Stimulated activated effector memory CD8-positive, alpha-beta T cell treated with anti-CD3 and anti-CD28 coated beads, Interleukin-12 subunit alpha, Interleukin-12 subunit beta, amount 100 ng/mL, for 72 hours (primary cell): ENCODE results near the gene SEC11A.
"Not testable (repeated sequence)": the region's sequence is repeated elsewhere in the genome, so short reads cannot be mapped to it uniquely, and the experiment has no call there.

Experiments
- ATAC-seq: fragments of 150-1000 bp; cut with Tn5 transposase; 2 replicates; pipeline ENCODE4 v1.10.0; 2021
- DNase-seq, 2 donors: peaks; one replicate each; pipeline ENCODE4 v3.0.0; 2021 to 2022; ENCODE audit warnings: low spot score in 2 of 2
- H3K27ac Mint-ChIP-seq: one replicate; pipeline ENCODE4 v1.8.0; 2022; ENCODE audit warnings: mild to moderate bottlenecking, mixed read lengths
- H3K36me3 Mint-ChIP-seq: one replicate; pipeline ENCODE4 v1.8.0; 2022; ENCODE audit warnings: mild to moderate bottlenecking, mixed read lengths
- H3K4me1 Mint-ChIP-seq: one replicate; pipeline ENCODE4 v1.8.0; 2022; ENCODE audit warnings: mixed read lengths
- H3K4me3 Mint-ChIP-seq: one replicate; pipeline ENCODE4 v1.8.0; 2022; ENCODE audit warnings: mild to moderate bottlenecking, mixed read lengths
- H3K9me3 Mint-ChIP-seq: one replicate; pipeline ENCODE4 v1.8.0; 2022; ENCODE audit warnings: mixed read lengths

Gene SEC11A

DNA sequence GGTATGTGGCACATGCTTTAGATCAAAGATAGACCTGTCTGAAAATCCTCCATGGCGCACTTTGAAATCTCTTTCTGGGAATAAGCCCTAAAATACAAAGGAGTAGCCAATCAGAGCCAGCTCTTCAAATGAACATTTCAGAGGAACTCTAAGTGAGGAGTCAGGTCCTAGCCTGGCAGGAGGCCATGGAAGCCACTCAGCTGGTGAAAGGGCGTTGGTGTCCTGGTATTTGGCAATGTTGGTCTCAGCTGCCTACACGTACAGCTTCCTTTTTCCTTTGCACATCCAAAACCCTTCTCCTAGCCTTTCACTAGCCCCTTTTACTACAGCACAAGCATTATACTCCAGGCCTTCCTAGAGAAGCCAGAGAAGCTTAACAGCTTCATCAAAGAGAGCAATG is 67.4 kb downstream of the SEC11A start:
- Mint-ChIP-seq H3K4me3 (no peak overlapping the region), H3K4me1 (peaks cover 46% of the 10 kb centered on the region), H3K9me3 (no peaks in the 10 kb centered on the region), H3K36me3 (peaks cover 100% of the 10 kb centered on the region), H3K27ac (peak overlapping the region; percentile 78)
- no peak for DNase-seq
- no peak for ATAC-seq

DNA sequence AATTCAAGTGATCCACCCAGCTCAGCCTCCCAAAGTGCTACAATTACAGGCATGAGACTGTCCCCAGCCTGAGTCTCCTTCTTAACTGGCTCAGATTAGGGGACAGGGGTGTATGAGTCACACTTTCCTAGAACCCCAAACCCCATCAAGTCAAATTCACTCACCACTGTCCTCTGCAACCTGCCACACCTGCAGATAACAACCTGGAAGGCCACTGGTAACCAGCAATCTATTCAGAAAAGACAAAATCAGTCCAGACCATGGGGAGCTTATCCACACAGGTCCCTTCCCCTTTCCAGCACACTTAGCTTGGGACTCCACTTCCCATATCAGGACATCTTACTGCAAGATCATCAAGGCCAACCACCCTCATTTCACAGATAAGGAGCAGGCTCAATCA is 68.2 kb downstream of the SEC11A start:
- peaks cover 100% of the 10 kb centered on the region for H3K36me3 Mint-ChIP-seq
- H3K4me1 Mint-ChIP-seq, result peaks cover 40% of the 10 kb centered on the region
- H3K9me3 Mint-ChIP-seq, result no peaks in the 10 kb centered on the region
- DNase-seq, result no peak
- no peak overlapping the region for H3K4me3 Mint-ChIP-seq
- ATAC-seq, result peak; percentile 31
- H3K27ac Mint-ChIP-seq, result peak overlapping the region; percentile 83

DNA sequence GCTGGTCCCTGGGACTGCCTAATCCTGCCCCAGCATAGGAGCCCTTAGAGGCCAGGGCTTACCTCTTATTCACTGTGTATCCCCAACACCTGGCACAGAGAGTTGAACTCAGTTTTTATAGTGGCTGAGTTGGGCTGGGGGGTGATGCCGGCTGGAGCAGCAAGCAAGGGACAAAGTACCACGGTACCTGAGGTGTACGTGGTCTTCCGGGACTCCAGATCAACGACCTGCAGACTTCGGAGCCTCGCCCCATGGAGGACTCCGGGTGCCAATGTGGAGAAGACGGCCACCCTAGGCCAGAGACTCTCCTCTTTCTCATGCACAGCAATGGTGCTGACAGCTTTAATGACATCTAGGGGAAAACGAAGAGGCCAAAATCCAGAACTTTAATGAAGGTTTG is 69.9 kb downstream of the SEC11A start:
- ATAC-seq, result no peak
- H3K4me3 Mint-ChIP-seq, result no peak overlapping the region
- peak overlapping the region; percentile 68 for H3K27ac Mint-ChIP-seq
- peaks cover 100% of the 10 kb centered on the region for H3K36me3 Mint-ChIP-seq
- DNase-seq, result no peak
- no peaks in the 10 kb centered on the region for H3K9me3 Mint-ChIP-seq
- H3K4me1 Mint-ChIP-seq, result peaks cover 29% of the 10 kb centered on the region

DNA sequence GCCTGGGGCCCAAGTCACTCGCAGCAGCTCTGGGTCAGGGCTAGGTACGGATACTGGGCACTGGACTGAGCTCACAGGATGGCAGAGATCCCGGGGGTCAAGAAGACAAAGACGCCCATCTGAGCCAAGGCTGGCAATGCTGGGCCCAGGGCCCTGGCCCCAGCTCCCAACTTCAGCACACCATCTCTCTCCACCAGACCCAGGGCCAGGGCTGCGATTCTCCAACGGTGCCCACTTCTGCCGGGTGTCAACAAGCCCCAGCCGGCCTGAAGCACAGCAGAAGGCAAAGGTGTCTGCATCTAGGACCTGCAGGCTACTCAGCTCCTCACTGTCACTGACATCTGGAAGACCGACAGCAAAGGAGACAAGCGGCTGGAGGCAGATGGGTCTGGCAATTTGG is 70.4 kb downstream of the SEC11A start:
- DNase-seq (no peak), ATAC-seq (no peak)
- peaks cover 33% of the 10 kb centered on the region for H3K4me1 Mint-ChIP-seq
- H3K36me3 Mint-ChIP-seq, result peaks cover 100% of the 10 kb centered on the region
- peak overlapping the region; percentile 68 for H3K27ac Mint-ChIP-seq
- no peak overlapping the region for H3K4me3 Mint-ChIP-seq
- no peaks in the 10 kb centered on the region for H3K9me3 Mint-ChIP-seq

DNA sequence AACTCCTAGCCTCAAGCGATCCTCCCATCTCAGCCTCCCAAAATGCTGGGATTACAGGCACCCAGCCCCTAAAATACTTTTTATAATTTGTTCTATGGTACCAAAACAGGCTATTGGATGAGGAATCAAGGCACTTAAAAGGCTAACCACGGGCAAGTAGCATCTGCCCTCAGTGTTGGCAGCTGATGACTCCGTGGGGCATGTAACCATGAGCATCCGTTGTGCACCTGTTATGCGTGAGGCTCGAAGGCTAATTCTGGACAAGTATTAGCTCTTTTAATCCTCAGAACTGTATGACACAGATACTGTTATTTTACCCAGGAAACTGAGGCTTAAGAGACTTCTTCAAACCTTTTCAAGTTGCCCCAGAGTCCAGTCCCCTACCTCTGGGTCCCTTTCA is 72.1 kb downstream of the SEC11A start:
- Mint-ChIP-seq H3K4me1 (peaks cover 28% of the 10 kb centered on the region), H3K27ac (peak overlapping the region; percentile 23)

DNA sequence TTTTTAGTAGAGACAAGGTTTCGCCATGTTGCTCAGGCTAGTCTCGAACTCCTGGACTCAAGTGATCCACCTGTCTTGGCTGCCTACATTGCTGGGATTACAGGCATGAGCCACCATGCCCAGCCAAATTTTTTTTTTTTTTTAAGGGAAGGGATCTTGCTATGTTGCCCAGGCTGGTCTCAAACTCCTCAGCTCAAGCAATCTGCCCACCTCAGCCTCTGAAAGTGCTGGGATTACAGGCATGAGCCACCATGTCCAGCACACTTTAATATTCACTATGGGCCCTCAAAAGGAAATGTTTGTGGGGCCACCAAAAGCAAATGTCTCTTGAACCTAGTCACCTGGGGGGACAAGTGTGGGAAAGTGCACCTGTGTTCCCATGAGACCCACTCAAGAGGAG is 73.3 kb downstream of the SEC11A start:
- H3K27ac Mint-ChIP-seq, ATAC-seq, H3K9me3 Mint-ChIP-seq, H3K4me3 Mint-ChIP-seq, DNase-seq: not testable (repeated sequence)
- Mint-ChIP-seq H3K4me1 (peaks cover 24% of the 10 kb centered on the region), H3K36me3 (peaks cover 100% of the 10 kb centered on the region)

More for the DNA sequence above, 72.1 kb downstream of the SEC11A start:
- no peak overlapping the region for H3K4me3 Mint-ChIP-seq
- H3K9me3 Mint-ChIP-seq, result no peaks in the 10 kb centered on the region
- H3K36me3 Mint-ChIP-seq, result peaks cover 100% of the 10 kb centered on the region
- ATAC-seq, result no peak
- no peak for DNase-seq

DNA sequence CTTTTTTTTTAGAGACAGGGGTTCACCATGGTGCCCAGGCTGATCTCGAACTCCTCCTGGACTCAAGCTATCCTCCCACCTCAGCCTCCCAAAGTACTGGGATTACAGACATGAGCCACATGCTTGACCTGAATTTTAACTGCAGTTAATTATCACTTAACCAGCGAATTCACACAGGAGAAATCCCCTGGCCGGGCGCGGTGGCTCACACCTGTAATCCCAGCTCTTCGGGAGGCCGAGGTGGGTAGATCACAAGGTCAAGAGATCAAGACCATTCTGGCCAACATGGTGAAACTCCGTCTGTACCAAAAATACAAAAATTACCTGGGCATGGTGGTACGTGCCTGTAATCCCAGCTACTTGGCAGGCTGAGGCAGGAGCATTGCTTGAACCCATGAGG is 74.1 kb downstream of the SEC11A start:
- Mint-ChIP-seq H3K4me1 (peaks cover 22% of the 10 kb centered on the region), H3K36me3 (peaks cover 100% of the 10 kb centered on the region)
- H3K4me3 Mint-ChIP-seq, ATAC-seq, DNase-seq, H3K27ac Mint-ChIP-seq, H3K9me3 Mint-ChIP-seq: not testable (repeated sequence)

DNA sequence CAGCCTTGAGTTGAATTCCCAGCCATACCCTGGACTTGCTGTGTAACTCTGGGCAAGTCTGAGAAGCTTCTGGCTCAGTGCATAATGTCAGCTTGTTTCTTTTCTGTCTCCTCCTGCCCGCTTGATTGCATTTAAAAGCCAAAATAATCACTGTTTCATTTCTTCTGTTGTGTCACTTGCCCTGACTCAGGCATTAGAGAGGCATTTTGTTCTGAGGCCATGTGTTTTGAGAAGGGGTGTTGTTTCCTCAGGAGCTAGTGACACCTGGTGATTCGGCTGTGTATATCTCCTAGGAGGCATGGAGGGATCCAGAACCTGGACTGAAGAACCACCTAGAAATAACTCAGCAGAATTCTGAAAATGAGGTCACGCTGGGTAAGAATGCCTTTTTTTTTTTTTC is 77.8 kb downstream of the SEC11A start:
- ATAC-seq (no peak), DNase-seq (no peak)
- Mint-ChIP-seq H3K27ac (no peak overlapping the region), H3K4me1 (peaks cover 27% of the 10 kb centered on the region), H3K9me3 (no peaks in the 10 kb centered on the region), H3K4me3 (no peak overlapping the region), H3K36me3 (peaks cover 93% of the 10 kb centered on the region)

DNA sequence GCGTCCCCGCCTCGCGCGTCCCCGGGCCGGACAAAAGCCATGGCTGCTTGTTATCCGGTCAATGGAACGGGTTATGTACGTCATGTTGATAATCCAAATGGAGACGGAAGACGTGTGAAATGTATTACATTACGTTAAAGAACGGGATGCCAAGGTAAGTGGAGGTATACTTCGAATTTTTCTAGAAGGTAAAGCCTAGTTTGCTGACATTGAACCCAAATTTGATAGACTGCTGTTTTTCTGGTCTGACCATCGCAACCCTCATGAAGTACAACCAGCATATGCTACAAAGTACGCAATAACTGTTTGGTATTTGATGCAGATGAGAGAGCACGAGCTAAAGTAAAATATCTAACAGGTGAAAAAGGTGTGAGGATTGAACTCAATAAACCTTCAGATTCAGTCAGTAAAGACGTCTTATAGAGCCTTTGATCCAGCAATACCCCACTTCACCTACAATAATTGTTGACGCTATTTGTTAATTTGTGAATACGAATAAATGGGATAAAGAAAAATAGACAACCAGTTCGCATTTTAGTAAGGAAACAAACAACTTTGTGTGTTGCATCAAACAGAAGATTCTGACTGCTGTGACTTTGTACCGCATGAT is 81.6 kb downstream of the SEC11A start:
- peaks cover 37% of the 10 kb centered on the region for H3K4me1 Mint-ChIP-seq

DNA sequence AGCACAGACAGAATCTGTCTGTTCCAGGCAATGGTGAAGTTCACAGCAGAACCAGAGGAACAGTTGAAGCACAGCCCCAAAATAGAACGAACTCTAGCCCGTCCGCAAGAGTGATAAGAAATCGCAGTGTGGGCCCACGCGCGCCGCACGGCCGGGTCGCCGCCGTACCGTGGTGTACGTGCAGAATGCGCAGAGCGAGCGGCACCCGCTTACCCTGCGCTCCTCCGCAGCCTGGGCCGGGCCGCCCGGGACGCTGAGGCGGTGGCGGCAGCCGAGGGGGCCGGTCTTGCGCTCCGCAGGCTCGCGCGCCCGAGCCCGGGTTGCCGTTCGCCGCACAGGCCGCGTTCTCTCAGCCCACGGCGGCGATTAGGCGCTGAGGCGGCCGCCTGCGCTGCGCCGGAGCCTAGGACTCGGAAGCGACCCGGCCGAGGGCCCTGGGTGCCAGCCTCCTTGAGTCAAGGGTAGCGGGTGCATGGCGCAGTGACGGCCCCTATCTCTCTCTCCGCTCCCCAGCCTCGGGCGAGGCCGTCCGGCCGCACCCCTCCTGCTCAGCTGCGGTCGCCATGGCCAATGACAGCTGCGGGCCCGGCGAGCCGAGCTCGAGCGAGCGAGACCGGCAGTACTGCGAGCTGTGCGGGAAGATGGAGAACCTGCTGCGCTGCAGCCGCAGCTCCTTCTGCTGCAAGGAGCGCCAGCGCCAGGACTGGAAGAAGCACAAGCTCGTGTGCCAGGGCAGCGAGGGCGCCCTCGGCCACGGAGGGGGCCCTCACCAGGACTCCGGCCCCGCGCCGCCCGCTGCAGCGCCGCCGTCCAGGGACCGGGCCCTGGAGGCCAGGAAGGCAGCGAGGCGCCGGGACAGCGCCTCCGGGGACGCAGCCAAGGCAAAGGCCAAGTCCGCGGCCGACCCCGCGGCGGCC is 82.4 kb downstream of the SEC11A start:
- H3K4me3 Mint-ChIP-seq, result peak overlapping the region; percentile 87
- DNase-seq, result peak; percentile 63 to 84
- peak; percentile 79 for ATAC-seq
- peak overlapping the region; percentile 94 for H3K27ac Mint-ChIP-seq
- H3K4me1 Mint-ChIP-seq, result peaks cover 37% of the 10 kb centered on the region
- H3K9me3 Mint-ChIP-seq, result no peaks in the 10 kb centered on the region
- H3K36me3 Mint-ChIP-seq, result peaks cover 65% of the 10 kb centered on the region

More for the DNA sequence above, 81.6 kb downstream of the SEC11A start:
- no peak for ATAC-seq
- Mint-ChIP-seq H3K9me3 (no peaks in the 10 kb centered on the region), H3K36me3 (peaks cover 73% of the 10 kb centered on the region), H3K4me3 (peak overlapping the region; percentile 87), H3K27ac (peak overlapping the region; percentile 94)
- DNase-seq, result no peak

DNA sequence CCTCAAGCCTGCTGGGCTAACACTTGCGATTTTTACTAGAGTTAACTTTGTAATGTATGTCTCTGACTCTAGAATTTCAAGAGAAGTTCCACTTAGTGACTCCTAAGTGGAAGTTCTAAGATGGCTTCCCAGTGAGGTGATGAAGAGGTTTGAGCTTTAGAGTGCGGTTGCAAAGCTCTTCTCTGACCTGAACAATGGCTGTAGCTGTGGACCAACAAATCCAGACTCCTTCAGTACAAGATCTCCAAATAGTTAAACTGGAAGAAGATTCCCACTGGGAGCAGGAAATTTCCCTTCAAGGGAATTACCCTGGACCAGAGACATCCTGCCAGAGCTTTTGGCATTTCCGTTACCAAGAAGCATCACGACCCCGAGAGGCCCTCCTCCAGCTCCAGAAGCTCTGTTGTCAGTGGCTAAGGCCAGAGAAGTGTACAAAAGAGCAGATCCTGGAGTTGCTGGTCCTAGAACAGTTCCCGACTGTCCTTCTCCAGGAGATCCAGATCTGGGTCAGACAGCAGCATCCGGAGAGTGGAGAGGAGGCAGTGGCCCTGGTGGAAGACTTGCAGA is 84.2 kb downstream of the SEC11A start:
- Mint-ChIP-seq H3K36me3 (peaks cover 47% of the 10 kb centered on the region), H3K9me3 (no peaks in the 10 kb centered on the region), H3K27ac (peak overlapping the region; percentile 90), H3K4me1 (peaks cover 30% of the 10 kb centered on the region), H3K4me3 (peak overlapping the region; percentile 87)
- no peak for ATAC-seq
- DNase-seq, result peak in 1 of 2 donors; percentile 57

DNA sequence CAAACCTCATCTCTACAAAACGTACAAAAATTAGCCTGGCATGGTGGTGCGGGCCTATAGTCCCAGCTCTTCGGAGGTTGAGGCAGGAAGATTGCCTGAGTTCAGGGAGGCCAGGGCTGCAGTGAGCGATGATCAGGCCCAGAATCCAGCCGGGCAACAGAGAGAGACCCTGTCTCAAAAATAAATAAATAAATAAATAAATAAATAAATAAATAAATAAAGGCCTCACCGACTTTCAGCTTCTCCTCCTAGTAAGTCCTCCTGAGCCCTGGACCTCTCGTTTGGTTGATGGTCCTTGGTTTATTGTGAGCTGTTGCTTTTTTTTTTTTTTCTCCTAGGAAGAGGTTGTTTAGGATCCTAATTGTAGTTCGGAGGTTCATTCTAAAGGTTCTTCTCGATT is 86.9 kb downstream of the SEC11A start:
- H3K4me1 Mint-ChIP-seq, result peaks cover 26% of the 10 kb centered on the region
- H3K27ac Mint-ChIP-seq, result no peak overlapping the region
- DNase-seq (no peak), ATAC-seq (no peak)
- H3K4me3 Mint-ChIP-seq, result no peak overlapping the region
- H3K36me3 Mint-ChIP-seq, result peaks cover 35% of the 10 kb centered on the region
- H3K9me3 Mint-ChIP-seq, result no peaks in the 10 kb centered on the region

DNA sequence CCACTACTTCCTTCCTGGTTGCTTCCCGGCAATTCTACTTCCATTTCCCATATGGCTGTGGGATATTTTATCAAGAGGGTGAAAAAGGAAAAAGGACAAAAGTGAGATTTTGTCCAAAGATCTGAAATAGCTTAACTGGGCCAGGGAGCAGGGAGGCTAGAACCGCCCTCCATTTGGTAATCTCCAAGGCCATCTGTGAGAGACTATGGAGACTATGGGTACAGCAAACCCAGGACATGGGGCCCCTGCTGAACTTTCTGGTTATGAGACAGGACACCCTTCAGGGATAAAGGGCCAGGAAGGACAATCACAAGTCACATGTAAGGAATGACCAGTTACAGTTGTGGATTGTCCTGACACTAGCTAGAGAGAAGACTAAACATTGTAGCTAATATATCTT is 90.8 kb downstream of the SEC11A start:
- DNase-seq, result no peak
- Mint-ChIP-seq H3K4me1 (peaks cover 8% of the 10 kb centered on the region), H3K36me3 (peaks cover 45% of the 10 kb centered on the region), H3K9me3 (peaks cover 3% of the 10 kb centered on the region), H3K4me3 (no peak overlapping the region), H3K27ac (peak overlapping the region; percentile 60)
- no peak for ATAC-seq

DNA sequence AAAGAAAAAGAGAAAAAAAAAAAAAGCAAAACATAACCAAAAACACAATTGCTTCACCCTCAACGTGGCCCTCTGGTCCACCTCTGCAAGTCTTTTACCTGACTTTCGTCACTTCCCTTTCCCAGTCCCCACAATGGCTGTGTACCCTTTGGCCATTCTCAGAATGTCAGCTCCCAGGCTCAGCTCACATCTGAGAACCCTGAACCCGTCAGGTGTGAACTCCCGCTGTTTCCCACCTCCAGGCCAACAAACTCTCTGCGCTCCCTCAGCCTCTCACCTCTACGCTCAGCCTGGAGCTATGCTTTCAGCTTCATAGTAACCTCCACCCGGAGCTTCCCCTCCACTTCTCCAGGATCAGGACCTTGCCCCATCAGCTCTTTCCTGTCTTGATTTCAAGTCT is 91.6 kb downstream of the SEC11A start:
- DNase-seq, result no peak
- peaks cover 15% of the 10 kb centered on the region for H3K4me1 Mint-ChIP-seq

DNA sequence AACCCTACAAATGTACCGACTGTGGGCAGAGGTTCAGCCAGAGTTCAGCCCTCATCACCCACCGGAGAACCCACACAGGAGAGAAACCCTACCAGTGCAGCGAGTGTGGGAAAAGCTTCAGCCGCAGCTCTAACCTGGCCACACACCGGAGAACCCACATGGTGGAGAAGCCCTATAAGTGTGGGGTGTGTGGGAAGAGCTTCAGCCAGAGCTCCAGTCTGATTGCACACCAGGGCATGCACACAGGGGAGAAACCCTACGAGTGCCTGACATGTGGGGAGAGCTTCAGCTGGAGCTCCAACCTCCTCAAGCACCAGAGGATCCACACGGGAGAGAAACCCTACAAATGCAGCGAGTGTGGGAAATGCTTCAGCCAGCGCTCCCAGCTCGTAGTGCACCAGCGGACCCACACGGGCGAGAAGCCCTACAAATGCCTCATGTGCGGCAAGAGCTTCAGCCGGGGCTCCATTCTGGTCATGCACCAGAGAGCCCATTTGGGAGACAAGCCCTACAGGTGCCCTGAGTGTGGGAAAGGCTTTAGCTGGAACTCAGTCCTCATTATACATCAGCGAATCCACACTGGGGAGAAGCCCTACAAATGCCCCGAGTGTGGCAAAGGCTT is 94.5 kb downstream of the SEC11A start:
- Mint-ChIP-seq H3K4me1 (peaks cover 15% of the 10 kb centered on the region), H3K36me3 (peaks cover 46% of the 10 kb centered on the region), H3K27ac (no peak overlapping the region), H3K9me3 (peaks cover 3% of the 10 kb centered on the region), H3K4me3 (no peak overlapping the region)
- no peak for ATAC-seq
- no peak for DNase-seq

More for the DNA sequence above, 91.6 kb downstream of the SEC11A start:
- Mint-ChIP-seq H3K9me3 (peaks cover 3% of the 10 kb centered on the region), H3K27ac (peak overlapping the region; percentile 60), H3K4me3 (no peak overlapping the region), H3K36me3 (peaks cover 46% of the 10 kb centered on the region)
- ATAC-seq, result no peak
